Measurements from ENCODE around the gene B3GLCT.

- TF ChIP-seq CTCF (IDR thresholded peaks at IDR 0.05 in 8 of 11, conservative IDR thresholded peaks at IDR 0.05 in 3 of 11): no peak
- TF ChIP-seq POLR2AphosphoS5 (IDR thresholded peaks at IDR 0.05): no peak
Measured at GRCh38 chr13:31151837-31152236, 47.9 kb upstream of the B3GLCT start.

All from spleen (tissue), 7 donors.